HG03432 (cell line): ENCODE measurements around the gene PAK4.

Source experiments
- ATAC-seq: cut with Tn5 transposase; IDR thresholded peaks from one replicate; pipeline ENCODE4 v1.9.1; 2021; ENCODE audit warnings: mild to moderate bottlenecking, moderate library complexity; ENCODE audit not compliant: unreplicated experiment

Gene PAK4

GRCh38 chr19:39162441-39163043 is 37.0 kb downstream of the PAK4 start:
- ATAC-seq = no peak

- no peak for ATAC-seq
Measured at GRCh38 chr19:39163621-39164020, 38.0 kb downstream of the PAK4 start.

- ATAC-seq = no peak
Measured at GRCh38 chr19:39164289-39164688, 38.7 kb downstream of the PAK4 start.

- ATAC-seq = no peak
Measured at GRCh38 chr19:39165857-39166256, 40.3 kb downstream of the PAK4 start.

GRCh38 chr19:39166571-39167391 is 41.2 kb downstream of the PAK4 start:
- no peak for ATAC-seq

GRCh38 chr19:39167461-39168257 is 42.1 kb downstream of the PAK4 start:
- ATAC-seq = no peak

- ATAC-seq = no peak
Measured at GRCh38 chr19:39168258-39169142, 42.9 kb downstream of the PAK4 start.

GRCh38 chr19:39169143-39169810 is 43.7 kb downstream of the PAK4 start:
- ATAC-seq = no peak

- ATAC-seq = no peak
Measured at GRCh38 chr19:39170386-39171231, 45.0 kb downstream of the PAK4 start.

GRCh38 chr19:39171479-39172465 is 46.2 kb downstream of the PAK4 start:
- ATAC-seq = no peak

GRCh38 chr19:39172700-39173501 is 47.3 kb downstream of the PAK4 start:
- no peak for ATAC-seq

- no peak for ATAC-seq
Measured at GRCh38 chr19:39173502-39173991, 48.0 kb downstream of the PAK4 start.

- ATAC-seq = no peak
Measured at GRCh38 chr19:39174142-39174541, 48.6 kb downstream of the PAK4 start.

- no peak for ATAC-seq
Measured at GRCh38 chr19:39174558-39175544, 49.3 kb downstream of the PAK4 start.

GRCh38 chr19:39175564-39175963 is 50.0 kb downstream of the PAK4 start:
- no peak for ATAC-seq
